Loucy (cell line): ENCODE data around the gene MAPKAP1.

Source experiments
- EZH2phosphoT487 ChIP-seq: fragments of 200-600 bp; IDR thresholded peaks from 2 replicates; pipeline ENCODE4 v1.6.1; 2018; ENCODE audit warnings: antibody characterized with exemption, mild to moderate bottlenecking, moderate library complexity, borderline replicate concordance
- TF ChIP-seq, protein P1 (sequence below): fragments of 200-600 bp; sonication (generic); conservative IDR thresholded peaks from 2 replicates; pipeline ENCODE4 v1.5.1; 2014; ENCODE audit warnings: mild to moderate bottlenecking, antibody characterized with exemption, low read length

DNA sequence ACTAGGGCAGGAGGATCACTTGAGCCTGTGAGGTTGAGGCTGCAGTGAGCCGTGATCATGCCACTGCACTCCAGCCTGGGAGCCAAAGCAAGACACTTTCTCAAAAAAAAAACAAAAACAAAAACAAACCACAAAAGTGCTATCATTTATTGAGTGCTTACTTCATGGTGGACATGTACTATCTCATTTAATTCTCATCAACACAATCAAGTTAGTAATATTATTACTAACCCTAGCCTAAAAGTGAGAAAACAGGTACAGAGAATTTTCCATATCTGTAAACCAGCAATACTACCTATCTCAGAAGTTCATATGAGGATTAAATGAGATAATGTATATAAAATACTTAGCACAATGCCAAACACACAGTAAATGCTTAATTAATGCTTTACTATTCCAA lies 85.8 kb downstream of the MAPKAP1 start:
- TF ChIP-seq, protein P1, sequence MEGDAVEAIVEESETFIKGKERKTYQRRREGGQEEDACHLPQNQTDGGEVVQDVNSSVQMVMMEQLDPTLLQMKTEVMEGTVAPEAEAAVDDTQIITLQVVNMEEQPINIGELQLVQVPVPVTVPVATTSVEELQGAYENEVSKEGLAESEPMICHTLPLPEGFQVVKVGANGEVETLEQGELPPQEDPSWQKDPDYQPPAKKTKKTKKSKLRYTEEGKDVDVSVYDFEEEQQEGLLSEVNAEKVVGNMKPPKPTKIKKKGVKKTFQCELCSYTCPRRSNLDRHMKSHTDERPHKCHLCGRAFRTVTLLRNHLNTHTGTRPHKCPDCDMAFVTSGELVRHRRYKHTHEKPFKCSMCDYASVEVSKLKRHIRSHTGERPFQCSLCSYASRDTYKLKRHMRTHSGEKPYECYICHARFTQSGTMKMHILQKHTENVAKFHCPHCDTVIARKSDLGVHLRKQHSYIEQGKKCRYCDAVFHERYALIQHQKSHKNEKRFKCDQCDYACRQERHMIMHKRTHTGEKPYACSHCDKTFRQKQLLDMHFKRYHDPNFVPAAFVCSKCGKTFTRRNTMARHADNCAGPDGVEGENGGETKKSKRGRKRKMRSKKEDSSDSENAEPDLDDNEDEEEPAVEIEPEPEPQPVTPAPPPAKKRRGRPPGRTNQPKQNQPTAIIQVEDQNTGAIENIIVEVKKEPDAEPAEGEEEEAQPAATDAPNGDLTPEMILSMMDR = no peak
- no peak for TF ChIP-seq EZH2phosphoT487
